AG04449 (cell line): ENCODE measurements around the gene RNH1.
A peak's percentile ranks its signal among the peaks of the same experiment; 100 is the strongest.

Experiments
- CTCF ChIA-PET: fragments of 350-600 bp; formaldehyde crosslinking; extraction: SDS; loops from one replicate; lab custom pipeline; 2021; ENCODE audit warnings: antibody characterized with exemption; lab: Yijun Ruan, JAX
- POLR2A ChIA-PET: fragments of 400-600, 350-600 bp; formaldehyde crosslinking; extraction: SDS; loops from one replicate; lab custom pipeline; 2020; ENCODE audit warnings: antibody characterized with exemption, inconsistent platforms; lab: Yijun Ruan, JAX
- DNase-seq: peaks from one replicate; pipeline ENCODE4 v3.0.0-alpha.2; 2010; ENCODE audit warnings: low read depth, low spot score
- H3K4me3 ChIP-seq: 2 replicates; pipeline ENCODE4 v1.5.1; 2011; ENCODE audit warnings: low read depth, mild to moderate bottlenecking, control low read depth, low read length
- CTCF ChIP-seq: IDR thresholded peaks from one replicate; pipeline ENCODE4 v1.5.1; 2011; ENCODE audit warnings: mild to moderate bottlenecking, moderate library complexity, low read length, control low read depth, inconsistent platforms; ENCODE audit not compliant: insufficient read depth; ENCODE audit errors: missing control alignments

RNH1 gene

GRCh38 chr11:452916-453527 is 54.0 kb downstream of the RNH1 start:
- TF ChIP-seq CTCF = no peak
- H3K4me3 ChIP-seq = no peak overlapping the region
- CTCF ChIA-PET = interaction anchor here (1.6 kb wide), 1 partner anchor 26 kb away, joined by 4 read pairs; no protein-coding TSS in a partner anchor
- DNase-seq = no peak
- POLR2A ChIA-PET = interaction anchor here (0.5 kb wide), 1 partner anchor 10 kb away, joined by 4 read pairs; no protein-coding TSS in a partner anchor

GRCh38 chr11:452203-452744 is 54.8 kb downstream of the RNH1 start:
- POLR2A ChIA-PET = no interaction called here
- no peak overlapping the region for H3K4me3 ChIP-seq
- no peak for TF ChIP-seq CTCF
- CTCF ChIA-PET = interaction anchor here (1.3 to 4.7 kb wide), 4 partner anchors 12 to 147 kb away, joined by 3 to 39 read pairs (median 10); no protein-coding TSS in a partner anchor
- no peak for DNase-seq

GRCh38 chr11:451738-452137 is 55.3 kb downstream of the RNH1 start:
- POLR2A ChIA-PET = no interaction called here
- DNase-seq = no peak
- TF ChIP-seq CTCF = no peak
- CTCF ChIA-PET = interaction anchor here (1.0 to 4.7 kb wide), 8 partner anchors 8 to 200 kb away, joined by 3 to 39 read pairs (median 9); no protein-coding TSS in a partner anchor
- peak overlapping the region; percentile 77 for H3K4me3 ChIP-seq

- ChIA-PET POLR2A (no interaction called here), CTCF (interaction anchor here (0.7 to 4.7 kb wide), 10 partner anchors 9 to 209 kb away, joined by 3 to 39 read pairs (median 9); no protein-coding TSS in a partner anchor)
- peak; percentile 10 for DNase-seq
- TF ChIP-seq CTCF = peak; percentile 31
- H3K4me3 ChIP-seq = peak overlapping the region; percentile 77
Measured at GRCh38 chr11:450809-451451, 56.1 kb downstream of the RNH1 start.

- ChIA-PET CTCF (interaction anchor here (0.6 to 4.7 kb wide), 22 partner anchors 9 to 213 kb away, joined by 3 to 39 read pairs (median 8); partner anchors contain the start of genes IFITM2 and PSMD13), POLR2A (interaction anchor here (0.7 kb wide), 1 partner anchor 11 kb away, joined by 3 read pairs; no protein-coding TSS in a partner anchor)
- H3K4me3 ChIP-seq = peak within 1 kb of the TSS; percentile 77
- peak; percentile 64 for DNase-seq
- no peak for TF ChIP-seq CTCF
Measured at GRCh38 chr11:449889-450808, 56.9 kb downstream of the RNH1 start, which contains the start of gene PTDSS2. Gene PTDSS2, plus strand, starts transcription at chr11:450279. Its CDS starts 177 bp downstream, at chr11:450456.
